MM.1S (cell line): Measurements from ENCODE around the gene ZGPAT.

Source experiments
- EZH2 ChIP-seq: fragments of 300-600 bp; sonication (generic); optimal IDR thresholded peaks from 2 replicates; pipeline ENCODE3; 2017; ENCODE audit warnings: low read depth, mild to moderate bottlenecking, antibody characterized with exemption, low read length, mixed read lengths
- TF ChIP-seq, protein P1 (sequence below): fragments of 300-600 bp; sonication (generic); IDR thresholded peaks from 2 replicates; pipeline ENCODE4 v1.5.1; 2016; ENCODE audit warnings: antibody characterized with exemption, low read length, mixed read lengths

DNA sequence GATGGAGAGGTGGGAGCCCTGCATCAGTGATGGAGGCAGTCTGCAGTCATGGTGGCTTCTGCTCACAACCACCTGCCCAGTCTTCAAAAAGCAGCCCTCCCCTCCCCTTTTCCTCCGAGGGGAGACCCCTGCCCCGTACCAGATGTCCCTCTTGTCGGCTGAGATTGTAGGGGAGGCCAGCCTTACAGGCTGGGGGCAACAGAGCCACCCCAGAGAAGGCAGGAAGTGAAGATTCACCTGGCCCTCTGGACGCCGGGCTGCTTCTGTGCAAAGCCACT is 6.8 kb upstream of the ZGPAT start:
- TF ChIP-seq, protein P1, sequence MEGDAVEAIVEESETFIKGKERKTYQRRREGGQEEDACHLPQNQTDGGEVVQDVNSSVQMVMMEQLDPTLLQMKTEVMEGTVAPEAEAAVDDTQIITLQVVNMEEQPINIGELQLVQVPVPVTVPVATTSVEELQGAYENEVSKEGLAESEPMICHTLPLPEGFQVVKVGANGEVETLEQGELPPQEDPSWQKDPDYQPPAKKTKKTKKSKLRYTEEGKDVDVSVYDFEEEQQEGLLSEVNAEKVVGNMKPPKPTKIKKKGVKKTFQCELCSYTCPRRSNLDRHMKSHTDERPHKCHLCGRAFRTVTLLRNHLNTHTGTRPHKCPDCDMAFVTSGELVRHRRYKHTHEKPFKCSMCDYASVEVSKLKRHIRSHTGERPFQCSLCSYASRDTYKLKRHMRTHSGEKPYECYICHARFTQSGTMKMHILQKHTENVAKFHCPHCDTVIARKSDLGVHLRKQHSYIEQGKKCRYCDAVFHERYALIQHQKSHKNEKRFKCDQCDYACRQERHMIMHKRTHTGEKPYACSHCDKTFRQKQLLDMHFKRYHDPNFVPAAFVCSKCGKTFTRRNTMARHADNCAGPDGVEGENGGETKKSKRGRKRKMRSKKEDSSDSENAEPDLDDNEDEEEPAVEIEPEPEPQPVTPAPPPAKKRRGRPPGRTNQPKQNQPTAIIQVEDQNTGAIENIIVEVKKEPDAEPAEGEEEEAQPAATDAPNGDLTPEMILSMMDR: no peak
- no peak for TF ChIP-seq EZH2
